Neural cell (in vitro differentiated cells): ENCODE data around the gene SLC6A5. TPM values are rescaled to one million over a fixed set of nuclear protein-coding genes. Genes with fewer than 3 reads are reported as not detected.

Experiments used
- H2AFZ ChIP-seq: fragments of 200-600, 300-800 bp; sonication (generic), shearing (Covaris generic); 2 replicates; pipeline ENCODE4 v1.6.0; 2014; ENCODE audit warnings: low read depth, mild to moderate bottlenecking, antibody characterized with exemption, low read length, moderate library complexity
- H3F3A ChIP-seq: fragments of 200-600 bp; shearing (Covaris generic); 2 replicates; pipeline ENCODE4 v1.6.1; 2016; ENCODE audit warnings: mild to moderate bottlenecking, moderate library complexity, mixed read lengths, antibody characterized with exemption, low read length; ENCODE audit not compliant: insufficient read depth, poor library complexity, severe bottlenecking
- H3K27ac ChIP-seq: fragments of 200-600, 300-800 bp; sonication (generic), shearing (Covaris generic); 2 replicates; pipeline ENCODE4 v1.5.1; 2014; ENCODE audit warnings: mild to moderate bottlenecking, low read length, moderate library complexity
- H3K27me3 ChIP-seq: fragments of 300-800, 200-600 bp; sonication (generic), shearing (Covaris generic); 2 replicates; pipeline ENCODE4 v1.6.0; 2014; ENCODE audit warnings: mild to moderate bottlenecking, low read depth, low read length, moderate library complexity; ENCODE audit not compliant: insufficient read depth
- H3K36me3 ChIP-seq: fragments of 300-800, 200-600 bp; sonication (generic), shearing (Covaris generic); 2 replicates; pipeline ENCODE4 v1.5.1; 2014; ENCODE audit warnings: mild to moderate bottlenecking, antibody characterized with exemption, low read length, moderate library complexity; ENCODE audit not compliant: insufficient read depth
- H3K4me2 ChIP-seq: fragments of 300-800, 200-600 bp; sonication (generic), shearing (Covaris generic); 2 replicates; pipeline ENCODE4 v1.6.0; 2014; ENCODE audit warnings: mild to moderate bottlenecking, low read length
- H3K4me3 ChIP-seq: fragments of 300-800, 200-600 bp; sonication (generic), shearing (Covaris generic); 2 replicates; pipeline ENCODE4 v1.5.1; 2014; ENCODE audit warnings: mild to moderate bottlenecking, low read length, moderate library complexity
- H3K79me2 ChIP-seq: fragments of 200-600 bp; shearing (Covaris generic); replicated peaks from 2 replicates; pipeline ENCODE4 v1.6.0; 2014; ENCODE audit warnings: mild to moderate bottlenecking, low read length, moderate library complexity; ENCODE audit not compliant: insufficient read depth
- H3K9ac ChIP-seq: fragments of 300-800, 200-600 bp; sonication (generic), shearing (Covaris generic); 2 replicates; pipeline ENCODE4 v1.6.1; 2016; ENCODE audit warnings: mild to moderate bottlenecking, low read length, mixed read lengths
- H3K9me2 ChIP-seq: fragments of 200-600 bp; shearing (Covaris generic); 2 replicates; pipeline ENCODE4 v1.6.1; 2016; ENCODE audit warnings: mild to moderate bottlenecking, low read length, mixed read lengths; ENCODE audit not compliant: insufficient read depth
- H3K9me3 ChIP-seq: fragments of 200-600, 300-800 bp; sonication (generic), shearing (Covaris generic); 2 replicates; pipeline ENCODE4 v1.6.1; 2016; ENCODE audit warnings: mild to moderate bottlenecking, mixed run types, low read length, moderate library complexity, mixed read lengths
- H4K20me1 ChIP-seq: fragments of 200-600 bp; shearing (Covaris generic); 2 replicates; pipeline ENCODE4 v1.6.1; 2016; ENCODE audit warnings: mild to moderate bottlenecking, mixed run types; ENCODE audit not compliant: insufficient read depth
- CTCF ChIP-seq: fragments of 450-650 bp; IDR thresholded peaks from 2 replicates; pipeline ENCODE4 v1.5.1; 2014; ENCODE audit warnings: antibody characterized with exemption, mild to moderate bottlenecking, moderate library complexity; ENCODE audit not compliant: poor library complexity, severe bottlenecking
- EP300 ChIP-seq: fragments of 450-650 bp; conservative IDR thresholded peaks from 2 replicates; pipeline ENCODE4 v1.6.1; 2014; ENCODE audit warnings: antibody characterized with exemption, mild to moderate bottlenecking, moderate library complexity; ENCODE audit not compliant: poor library complexity, severe bottlenecking
- EZH2 ChIP-seq: fragments of 200-600, 300-800 bp; shearing (Covaris generic), sonication (generic); IDR thresholded peaks from 2 replicates; pipeline ENCODE4 v1.6.1; 2014; ENCODE audit warnings: antibody characterized with exemption, low read length, borderline replicate concordance, mild to moderate bottlenecking; ENCODE audit not compliant: insufficient read depth, poor library complexity, severe bottlenecking
- MXI1 ChIP-seq: fragments of 450-650 bp; conservative IDR thresholded peaks from 2 replicates; pipeline ENCODE4 v1.6.1; 2014; ENCODE audit warnings: antibody characterized with exemption, mild to moderate bottlenecking; ENCODE audit not compliant: poor library complexity, severe bottlenecking
- POLR2AphosphoS5 ChIP-seq: IDR thresholded peaks from 2 replicates; pipeline ENCODE4 v1.6.1; 2012
- RAD21 ChIP-seq: fragments of 450-650 bp; conservative IDR thresholded peaks from 2 replicates; pipeline ENCODE4 v1.6.1; 2014; ENCODE audit warnings: antibody characterized with exemption, mild to moderate bottlenecking, moderate library complexity
- REST ChIP-seq: IDR thresholded peaks from 2 replicates; pipeline ENCODE4 v1.6.1; 2012; ENCODE audit warnings: borderline replicate concordance
- SMC3 ChIP-seq: fragments of 450-650 bp; conservative IDR thresholded peaks from 2 replicates; pipeline ENCODE4 v1.6.1; 2014; ENCODE audit warnings: antibody characterized with exemption, mild to moderate bottlenecking, moderate library complexity; ENCODE audit not compliant: poor library complexity
- TAF1 ChIP-seq: IDR thresholded peaks from 2 replicates; pipeline ENCODE4 v1.6.1; 2012; ENCODE audit warnings: low read depth
- polyA plus RNA-seq: library from polyadenylated mRNA; depleted of rRNA; stranded (reverse); fragments of >200 nt; gene quantifications from 2 replicates; pipeline ENCODE4 v1.2.3, GENCODE V29; 2014

The SLC6A5 gene
- polyA plus RNA-seq, 1 donor from 2014 or later, result not detected

- Histone ChIP-seq H3K36me3 (no peaks in the 10 kb centered on the region), H4K20me1 (no peaks in the 10 kb centered on the region), H3K9me3 (no peaks in the 10 kb centered on the region), H3K79me2 (no peaks in the 10 kb centered on the region), H3K4me3 (no peak overlapping the region), H3K4me2 (no peak overlapping the region), H2AFZ (no peak overlapping the region), H3K9ac (no peak overlapping the region), H3K27ac (no peak overlapping the region), H3K9me2 (no peaks in the 10 kb centered on the region), H3F3A (no peaks in the 10 kb centered on the region), H3K27me3 (no peaks in the 10 kb centered on the region)
- TF ChIP-seq MXI1 (peak; percentile 23), REST (no peak), RAD21 (peak; percentile 98), CTCF (peak; percentile 96), SMC3 (peak; percentile 96)
Observed at GRCh38 chr11:20647976-20648565, 48.7 kb downstream of the SLC6A5 start.

GRCh38 chr11:20652150-20652806 is 52.9 kb downstream of the SLC6A5 start:
- Histone ChIP-seq H3K4me3 (no peak overlapping the region), H3K4me2 (no peak overlapping the region), H3K27ac (no peak overlapping the region), H3K36me3 (no peaks in the 10 kb centered on the region), H3F3A (no peaks in the 10 kb centered on the region), H2AFZ (no peak overlapping the region), H3K9ac (no peak overlapping the region), H4K20me1 (no peaks in the 10 kb centered on the region), H3K9me3 (no peaks in the 10 kb centered on the region), H3K79me2 (no peaks in the 10 kb centered on the region), H3K9me2 (no peaks in the 10 kb centered on the region), H3K27me3 (no peaks in the 10 kb centered on the region)
- TF ChIP-seq SMC3, result no peak

GRCh38 chr11:20654038-20654437 is 54.6 kb downstream of the SLC6A5 start:
- no peaks in the 10 kb centered on the region for H3F3A ChIP-seq
- no peaks in the 10 kb centered on the region for H4K20me1 ChIP-seq
- H3K36me3 ChIP-seq, result no peaks in the 10 kb centered on the region
- no peak overlapping the region for H3K9ac ChIP-seq
- H2AFZ ChIP-seq, result no peak overlapping the region
- H3K27ac ChIP-seq, result no peak overlapping the region
- H3K9me2 ChIP-seq, result no peaks in the 10 kb centered on the region
- H3K9me3 ChIP-seq, result no peaks in the 10 kb centered on the region
- TF ChIP-seq MXI1 (no peak), SMC3 (no peak), EZH2 (no peak), TAF1 (no peak), EP300 (no peak), REST (no peak), POLR2AphosphoS5 (no peak), RAD21 (no peak), CTCF (no peak)
- H3K79me2 ChIP-seq, result no peaks in the 10 kb centered on the region
- H3K27me3 ChIP-seq, result no peaks in the 10 kb centered on the region
- no peak overlapping the region for H3K4me2 ChIP-seq
- no peak overlapping the region for H3K4me3 ChIP-seq
